HEK293T (cell line): Measurements from ENCODE around the gene LRMDA.

ENCODE experiments used
- CTBP1 ChIP-seq: fragments of 450-650 bp; IDR thresholded peaks from 2 replicates; pipeline ENCODE4 v1.6.1; 2016; ENCODE audit warnings: borderline replicate concordance
- ELF4 ChIP-seq: fragments of 450-650 bp; IDR thresholded peaks from 2 replicates; pipeline ENCODE4 v1.6.1; 2017; ENCODE audit warnings: antibody characterized with exemption
- FOXA1 ChIP-seq: fragments of 450-650 bp; IDR thresholded peaks from 2 replicates; pipeline ENCODE4 v1.6.1; 2016; ENCODE audit warnings: mild to moderate bottlenecking
- FOXK2 ChIP-seq: fragments of 450-650 bp; IDR thresholded peaks from 2 replicates; pipeline ENCODE4 v1.6.1; 2016; ENCODE audit warnings: mild to moderate bottlenecking
- FOXM1 ChIP-seq: fragments of 450-650 bp; IDR thresholded peaks from 2 replicates; pipeline ENCODE4 v1.6.1; 2017; ENCODE audit warnings: mild to moderate bottlenecking, borderline replicate concordance
- LEF1 ChIP-seq: fragments of 450-650 bp; IDR thresholded peaks from 2 replicates; pipeline ENCODE4 v1.6.1; 2017; ENCODE audit warnings: mild to moderate bottlenecking, borderline replicate concordance
- SP1 ChIP-seq: fragments of 450-650 bp; IDR thresholded peaks from 2 replicates; pipeline ENCODE4 v1.6.1; 2017
- SUZ12 ChIP-seq: fragments of 450-650 bp; IDR thresholded peaks from 2 replicates; pipeline ENCODE4 v1.6.1; 2016; ENCODE audit warnings: mild to moderate bottlenecking

- TF ChIP-seq SP1, result no peak
- TF ChIP-seq SUZ12, result no peak
- no peak for TF ChIP-seq FOXM1
- TF ChIP-seq FOXK2, result no peak
- TF ChIP-seq ELF4, result no peak
- no peak for TF ChIP-seq LEF1
- TF ChIP-seq FOXA1, result no peak
- TF ChIP-seq CTBP1, result no peak
Measured at GRCh38 chr10:75773813-75774782, 342.7 kb downstream of the LRMDA start.
